ENCODE data around the gene KLHL22. TPM values are rescaled to one million over a fixed set of nuclear protein-coding genes. Genes with fewer than 3 reads are reported as not detected.

The KLHL22 gene
- total RNA-seq, 4 donors from 2014 or later, result 12.3 to 29.7 (median 18.3) TPM

GRCh38 chr22:20503816-20504215 lies 8.2 kb upstream of the KLHL22 start:
- no peak overlapping the region for H3K4me3 ChIP-seq

DNA sequence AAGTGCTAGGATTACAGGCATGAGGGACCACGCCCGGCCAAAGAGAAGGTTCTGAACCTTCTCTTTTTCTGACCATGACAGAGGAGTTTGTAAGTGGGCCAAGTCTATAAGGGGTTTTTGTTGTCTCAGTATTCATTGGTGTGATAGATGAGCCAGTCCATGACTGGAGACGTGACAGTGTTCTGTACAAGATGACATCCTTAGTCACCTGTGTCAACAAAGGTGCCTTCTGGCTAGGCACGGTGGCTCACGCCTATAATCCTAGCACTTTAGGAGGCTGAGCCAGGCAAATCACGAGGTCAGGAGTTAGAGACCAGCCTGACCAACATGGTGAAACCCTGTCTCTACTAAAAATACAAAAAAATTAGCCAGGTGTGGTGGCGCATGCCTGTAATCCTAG lies 4.2 kb upstream of the KLHL22 start:
- TF ChIP-seq POLR2AphosphoS5 (IDR thresholded peaks at IDR 0.05) (no peak), POLR2A (IDR thresholded peaks at IDR 0.05) (no peak), EP300 (IDR thresholded peaks at IDR 0.05) (no peak), CTCF (IDR thresholded peaks at IDR 0.05) (no peak)
- Histone ChIP-seq H3K4me3 (no peak overlapping the region), H3K27me3 (no peaks in the 10 kb centered on the region), H3K27ac (no peak overlapping the region), H3K9me3 (no peaks in the 10 kb centered on the region), H3K36me3 (peaks cover 10% of the 10 kb centered on the region), H3K4me1 (peaks cover 20% of the 10 kb centered on the region)
- no peak for DNase-seq (ENCODE audit: low spot score in 2 of 2)
- 94% methylated on average over 7 of the region's 7 CpGs for WGBS

More at GRCh38 chr22:20503816-20504215, 8.2 kb upstream of the KLHL22 start:
- no peak for DNase-seq (ENCODE audit: low spot score in 2 of 2)
- Histone ChIP-seq H3K4me1 (peaks cover 21% of the 10 kb centered on the region), H3K9me3 (no peaks in the 10 kb centered on the region), H3K27me3 (no peaks in the 10 kb centered on the region), H3K36me3 (peaks cover 10% of the 10 kb centered on the region), H3K27ac (no peak overlapping the region)
- TF ChIP-seq POLR2AphosphoS5 (IDR thresholded peaks at IDR 0.05), result no peak
- no peak for TF ChIP-seq EP300 (IDR thresholded peaks at IDR 0.05)
- TF ChIP-seq POLR2A (IDR thresholded peaks at IDR 0.05), result no peak
- TF ChIP-seq CTCF (IDR thresholded peaks at IDR 0.05), result no peak
- no CpG with 5 or more reads among the region's 2 CpGs for WGBS

GRCh38 chr22:20498913-20499312 lies 3.3 kb upstream of the KLHL22 start:
- Histone ChIP-seq H3K27ac (no peak overlapping the region), H3K27me3 (no peaks in the 10 kb centered on the region), H3K36me3 (peaks cover 10% of the 10 kb centered on the region), H3K4me3 (no peak overlapping the region), H3K9me3 (no peaks in the 10 kb centered on the region), H3K4me1 (peaks cover 22% of the 10 kb centered on the region)
- no peak for DNase-seq (ENCODE audit: low spot score in 2 of 2)
- no peak for TF ChIP-seq POLR2A (IDR thresholded peaks at IDR 0.05)
- TF ChIP-seq POLR2AphosphoS5 (IDR thresholded peaks at IDR 0.05), result no peak
- no peak for TF ChIP-seq EP300 (IDR thresholded peaks at IDR 0.05)
- no peak for TF ChIP-seq CTCF (IDR thresholded peaks at IDR 0.05)
- 64% methylated on average over 3 of the region's 3 CpGs for WGBS

- 84% methylated on average over 3 of the region's 3 CpGs for WGBS
- no peak overlapping the region for H3K4me3 ChIP-seq
Measured at GRCh38 chr22:20497426-20497825, 1.8 kb upstream of the KLHL22 start.

More at GRCh38 chr22:20497426-20497825, 1.8 kb upstream of the KLHL22 start:
- H3K9me3 ChIP-seq, result no peaks in the 10 kb centered on the region
- H3K4me1 ChIP-seq, result peaks cover 26% of the 10 kb centered on the region
- no peak for DNase-seq (ENCODE audit: low spot score in 2 of 2)
- peaks cover 10% of the 10 kb centered on the region for H3K36me3 ChIP-seq
- no peak for TF ChIP-seq CTCF (IDR thresholded peaks at IDR 0.05)
- no peak for TF ChIP-seq POLR2A (IDR thresholded peaks at IDR 0.05)
- TF ChIP-seq POLR2AphosphoS5 (IDR thresholded peaks at IDR 0.05), result no peak
- no peak for TF ChIP-seq EP300 (IDR thresholded peaks at IDR 0.05)
- H3K27me3 ChIP-seq, result no peaks in the 10 kb centered on the region
- no peak overlapping the region for H3K27ac ChIP-seq
